ENCODE results near the gene SLC44A4. TPM values are rescaled to one million over a fixed set of nuclear protein-coding genes. Genes with fewer than 3 reads are reported as not detected.

Gene SLC44A4
- total and polyA plus RNA-seq, 12 donors = 0.03 to 0.24 (median 0.14) TPM; not detected in 9

- TF ChIP-seq, protein P1, sequence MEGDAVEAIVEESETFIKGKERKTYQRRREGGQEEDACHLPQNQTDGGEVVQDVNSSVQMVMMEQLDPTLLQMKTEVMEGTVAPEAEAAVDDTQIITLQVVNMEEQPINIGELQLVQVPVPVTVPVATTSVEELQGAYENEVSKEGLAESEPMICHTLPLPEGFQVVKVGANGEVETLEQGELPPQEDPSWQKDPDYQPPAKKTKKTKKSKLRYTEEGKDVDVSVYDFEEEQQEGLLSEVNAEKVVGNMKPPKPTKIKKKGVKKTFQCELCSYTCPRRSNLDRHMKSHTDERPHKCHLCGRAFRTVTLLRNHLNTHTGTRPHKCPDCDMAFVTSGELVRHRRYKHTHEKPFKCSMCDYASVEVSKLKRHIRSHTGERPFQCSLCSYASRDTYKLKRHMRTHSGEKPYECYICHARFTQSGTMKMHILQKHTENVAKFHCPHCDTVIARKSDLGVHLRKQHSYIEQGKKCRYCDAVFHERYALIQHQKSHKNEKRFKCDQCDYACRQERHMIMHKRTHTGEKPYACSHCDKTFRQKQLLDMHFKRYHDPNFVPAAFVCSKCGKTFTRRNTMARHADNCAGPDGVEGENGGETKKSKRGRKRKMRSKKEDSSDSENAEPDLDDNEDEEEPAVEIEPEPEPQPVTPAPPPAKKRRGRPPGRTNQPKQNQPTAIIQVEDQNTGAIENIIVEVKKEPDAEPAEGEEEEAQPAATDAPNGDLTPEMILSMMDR (IDR thresholded peaks at IDR 0.05) = no peak
- ATAC-seq = no peak
- 78 to 84% methylated on average over 2 of the region's 2 CpGs for WGBS, 2 donors
- no peaks in the 10 kb centered on the region for H3K4me1 ChIP-seq
- no peak for DNase-seq
- H3K36me3 ChIP-seq = peaks cover 0 to under 1% (median 0%) of the 10 kb centered on the region in 9 donors
- H3K27me3 ChIP-seq = no peaks in the 10 kb centered on the region
- H3K4me3 ChIP-seq = no peak overlapping the region
- no peak overlapping the region for H3K27ac ChIP-seq
- intact Hi-C loops (cut with DNase I) = no loop called here
- no peaks in the 10 kb centered on the region for H3K9me3 ChIP-seq
Observed at GRCh38 chr6:31851485-31851832, 27.3 kb downstream of the SLC44A4 start.

- H3K4me3 ChIP-seq = no peak overlapping the region
- no peak overlapping the region for H3K27ac ChIP-seq
- H3K27me3 ChIP-seq = no peaks in the 10 kb centered on the region
- ATAC-seq (no peak), DNase-seq (no peak)
- H3K36me3 ChIP-seq = no peaks in the 10 kb centered on the region
- no peaks in the 10 kb centered on the region for H3K9me3 ChIP-seq
- intact Hi-C loops (cut with DNase I) = no loop called here
- TF ChIP-seq, protein P1 (IDR thresholded peaks at IDR 0.05) = no peak
- H3K4me1 ChIP-seq = no peaks in the 10 kb centered on the region
- WGBS, 2 donors = 92 to 100% methylated on average over 2 of the region's 2 CpGs
Observed at GRCh38 chr6:31850765-31851484, 27.9 kb downstream of the SLC44A4 start.

DNA sequence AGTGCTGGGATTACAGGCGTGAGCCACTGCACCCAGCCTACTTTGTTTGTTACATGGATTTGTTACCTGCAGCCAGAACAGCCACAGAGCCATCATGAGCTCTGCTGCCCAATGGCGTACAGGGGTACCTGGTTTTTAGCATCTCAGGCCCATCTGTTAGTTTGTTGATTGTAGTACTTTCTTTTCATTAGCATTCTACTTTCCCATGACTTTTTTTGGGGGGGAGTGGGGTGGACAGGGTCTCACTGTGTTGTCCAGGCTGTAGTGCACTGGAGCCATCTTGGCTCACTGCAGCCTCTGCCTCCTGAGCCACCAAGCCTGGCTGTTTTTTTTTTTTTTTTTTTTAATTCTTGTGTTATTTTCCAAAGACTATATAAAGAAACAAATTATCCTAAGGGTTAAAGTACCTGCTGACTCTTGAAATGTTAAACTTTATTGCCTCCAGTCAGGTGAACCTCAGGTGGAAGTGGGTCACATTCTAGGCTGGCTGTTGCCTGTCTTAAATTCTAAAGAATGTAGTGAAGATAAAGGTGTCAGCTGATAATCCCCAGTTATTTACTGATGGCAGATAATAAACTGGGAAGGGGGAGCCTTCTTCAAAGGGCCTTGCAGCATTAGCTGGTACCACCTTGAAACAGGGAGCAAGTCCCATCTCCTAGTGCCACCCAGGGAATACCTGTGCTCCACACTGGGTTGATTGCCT is 31.4 kb downstream of the SLC44A4 start:
- ATAC-seq (no peak), DNase-seq (no peak)
- no peak overlapping the region for H3K4me3 ChIP-seq
- H3K27me3 ChIP-seq = no peaks in the 10 kb centered on the region
- H3K27ac ChIP-seq = no peak overlapping the region
- TF ChIP-seq, protein P1 (IDR thresholded peaks at IDR 0.05) = no peak
- intact Hi-C loops (cut with DNase I) = no loop called here
- peaks cover 0 to 6% (median 0%) of the 10 kb centered on the region in 9 donors for H3K36me3 ChIP-seq
- H3K9me3 ChIP-seq = no peaks in the 10 kb centered on the region
- 89 to 93% methylated on average over 2 of the region's 2 CpGs for WGBS, 2 donors
- H3K4me1 ChIP-seq = no peaks in the 10 kb centered on the region

- TF ChIP-seq, protein P1 (IDR thresholded peaks at IDR 0.05) = no peak
- Histone ChIP-seq H3K36me3 (peaks cover 0 to 33% (median 17%) of the 10 kb centered on the region in 9 donors), H3K4me1 (no peaks in the 10 kb centered on the region), H3K9me3 (no peaks in the 10 kb centered on the region), H3K27me3 (no peaks in the 10 kb centered on the region), H3K4me3 (no peak overlapping the region), H3K27ac (no peak overlapping the region)
- no peak for ATAC-seq
- 93 to 97% methylated on average over 3 of the region's 3 CpGs for WGBS, 2 donors
- intact Hi-C loops (cut with DNase I) = no loop called here
- DNase-seq = no peak
Observed at GRCh38 chr6:31844507-31844906, 34.3 kb downstream of the SLC44A4 start.

Data from heart right ventricle (tissue), 16 donors.